Mesothelial cell of epicardium (in vitro differentiated cells): Measurements from ENCODE around the gene CCDC74B. TPM values are rescaled to one million over a fixed set of nuclear protein-coding genes. Genes with fewer than 3 reads are reported as not detected.
"Not testable (repeated sequence)": the region's sequence is repeated elsewhere in the genome, so short reads cannot be mapped to it uniquely, and the experiment has no call there.

ENCODE experiments used
- DNase-seq, 2 experiments: peaks; one replicate each; pipeline ENCODE4 v3.0.0; 2021; ENCODE audit warnings: low spot score in 2 of 2; ENCODE audit not compliant: unreplicated experiment in 2 of 2
- H3K27ac Mint-ChIP-seq: 2 replicates; pipeline ENCODE4 v1.8.0; 2021; ENCODE audit warnings: mixed read lengths
- H3K27me3 Mint-ChIP-seq: 2 replicates; pipeline ENCODE4 v1.8.0; 2021; ENCODE audit warnings: low read depth, mixed read lengths
- H3K36me3 Mint-ChIP-seq: 2 replicates; pipeline ENCODE4 v1.8.0; 2021; ENCODE audit warnings: mixed read lengths
- H3K4me1 Mint-ChIP-seq: 2 replicates; pipeline ENCODE4 v1.8.0; 2021; ENCODE audit warnings: mixed read lengths
- H3K4me3 Mint-ChIP-seq: 2 replicates; pipeline ENCODE4 v1.8.0; 2021; ENCODE audit warnings: mild to moderate bottlenecking, moderate library complexity, mixed read lengths
- H3K9me3 Mint-ChIP-seq: 2 replicates; pipeline ENCODE4 v1.8.0; 2021; ENCODE audit warnings: mixed read lengths
- total RNA-seq: library from RNA; stranded (reverse); gene quantifications from 3 replicates; pipeline ENCODE4 v1.2.1, GENCODE V29; 2021
- TF ChIP-seq, protein P1 (sequence below): fragments of 200-600 bp; sonication (generic); IDR thresholded peaks from one replicate; pipeline ENCODE4 v1.5.0; 2021; ENCODE audit warnings: antibody characterized with exemption; ENCODE audit not compliant: unreplicated experiment

The CCDC74B gene
- 7.1 to 8.9 TPM (median 7.4 TPM) in 3 replicates for total RNA-seq

DNA sequence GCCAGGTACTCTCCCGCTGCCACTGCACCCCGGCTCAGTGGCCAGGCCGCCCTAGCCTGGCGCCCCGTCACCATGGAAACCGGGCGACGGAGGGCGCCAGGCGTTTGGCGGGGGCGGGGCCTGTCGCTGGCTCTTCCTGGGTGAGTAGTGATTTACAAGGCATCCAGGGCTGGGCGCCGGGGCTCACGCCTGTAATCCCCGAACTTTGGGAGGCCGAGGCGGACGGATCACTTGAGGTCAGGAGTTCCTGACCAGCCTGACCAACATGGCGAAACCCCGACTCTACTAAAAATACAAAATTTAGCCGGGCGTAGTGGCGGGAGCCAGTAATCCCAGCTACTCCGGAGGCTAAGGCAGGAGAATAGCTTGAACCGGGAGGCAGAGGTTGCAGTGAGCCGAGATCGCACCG lies at the start of gene CCDC74B:
Gene CCDC74B (minus strand): TSS at position 107 of the 409 bp plus-strand sequence. CDS start 116 bp downstream, outside the sequence.
- not testable (repeated sequence) for H3K9me3 Mint-ChIP-seq, H3K4me1 Mint-ChIP-seq, H3K27me3 Mint-ChIP-seq, H3K36me3 Mint-ChIP-seq
- Mint-ChIP-seq H3K27ac (peak within 1 kb of the TSS; percentile 72), H3K4me3 (peak within 1 kb of the TSS; percentile 78)
- DNase-seq: peak in 1 of 2 experiments; percentile 67

DNA sequence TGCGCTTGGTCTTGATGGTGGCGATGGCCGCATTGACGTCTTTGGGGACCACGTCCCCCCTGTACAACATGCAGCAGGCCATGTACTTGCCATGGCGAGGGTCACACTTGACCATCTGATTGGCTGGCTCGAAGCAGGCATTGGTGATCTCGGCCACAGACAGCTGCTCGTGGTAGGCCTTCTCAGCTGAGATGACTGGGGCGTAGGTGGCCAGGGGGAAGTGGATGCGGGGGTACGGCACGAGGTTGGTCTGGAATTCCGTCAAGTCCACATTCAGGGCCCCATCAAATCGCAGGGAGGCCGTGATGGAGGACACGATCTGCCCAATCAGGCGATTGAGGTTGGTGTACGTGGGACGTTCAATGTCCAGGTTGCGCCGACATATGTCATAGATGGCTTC lies 48.9 kb upstream of the CCDC74B start:
- H3K4me3 Mint-ChIP-seq, H3K36me3 Mint-ChIP-seq, H3K4me1 Mint-ChIP-seq, H3K9me3 Mint-ChIP-seq, DNase-seq, H3K27ac Mint-ChIP-seq, H3K27me3 Mint-ChIP-seq: not testable (repeated sequence)

DNA sequence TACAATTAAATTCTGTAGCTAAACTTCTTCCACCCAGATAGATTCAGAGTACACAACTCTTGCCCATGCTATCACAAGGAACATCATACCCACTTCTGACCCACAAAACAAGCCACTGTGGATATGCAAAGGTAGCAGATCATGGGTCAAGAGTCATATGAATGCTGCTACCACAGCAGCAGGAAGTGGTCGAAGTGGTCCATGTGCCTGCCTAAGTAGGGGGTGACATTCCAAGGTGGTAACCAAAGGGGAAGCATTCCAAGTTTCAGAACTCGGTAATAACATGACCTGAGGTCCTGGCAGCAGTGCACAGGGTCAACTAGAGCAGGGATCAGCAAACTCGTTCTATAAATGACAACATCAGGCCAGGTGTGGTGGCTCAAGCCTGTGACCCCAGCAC lies 47.5 kb upstream of the CCDC74B start:
- not testable (repeated sequence) for H3K27me3 Mint-ChIP-seq, H3K27ac Mint-ChIP-seq, H3K9me3 Mint-ChIP-seq, DNase-seq, H3K4me1 Mint-ChIP-seq, H3K36me3 Mint-ChIP-seq, H3K4me3 Mint-ChIP-seq

DNA sequence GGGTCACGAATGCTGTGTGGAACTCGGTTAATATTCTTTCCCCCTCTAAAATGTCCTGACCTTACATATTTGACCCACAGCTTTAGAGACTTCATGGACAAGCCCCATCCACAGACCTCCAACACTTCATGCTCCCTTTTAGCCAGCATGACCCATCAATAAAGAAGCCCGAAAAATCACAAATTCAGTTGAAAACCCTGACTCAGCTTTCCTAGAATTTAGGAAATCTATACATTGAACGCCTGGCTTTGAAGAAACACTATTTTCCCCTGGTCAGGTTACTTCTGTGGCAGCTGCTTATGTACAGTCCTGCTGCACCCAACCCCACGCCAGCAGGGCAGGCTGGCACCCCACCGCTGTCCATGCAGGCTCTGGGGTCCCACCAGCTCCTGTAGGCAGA lies 46.4 kb upstream of the CCDC74B start:
- not testable (repeated sequence) for H3K36me3 Mint-ChIP-seq, H3K4me3 Mint-ChIP-seq, DNase-seq, H3K9me3 Mint-ChIP-seq, H3K27ac Mint-ChIP-seq, H3K27me3 Mint-ChIP-seq, H3K4me1 Mint-ChIP-seq

DNA sequence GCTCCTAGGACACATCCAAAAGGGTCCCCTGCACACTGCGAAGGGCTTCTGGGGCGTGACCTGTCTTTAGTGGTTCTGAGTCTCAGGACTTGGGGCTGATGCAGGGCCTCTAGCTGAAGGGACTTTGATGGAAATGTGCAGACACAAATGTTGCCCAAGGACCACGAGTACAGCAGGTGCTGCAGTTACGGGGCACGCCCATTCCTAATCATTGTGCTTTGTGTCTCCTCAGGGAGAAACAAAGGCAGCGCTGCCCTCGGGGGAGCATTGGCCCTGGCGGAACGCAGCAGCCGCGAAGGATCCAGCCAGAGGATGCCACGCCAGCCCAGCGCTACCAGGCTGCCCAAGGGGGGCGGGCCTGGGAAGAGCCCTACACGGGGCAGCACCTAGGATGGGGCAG lies 45.3 kb upstream of the CCDC74B start:
- no peaks in the 10 kb centered on the region for H3K4me1 Mint-ChIP-seq
- TF ChIP-seq, protein P1, sequence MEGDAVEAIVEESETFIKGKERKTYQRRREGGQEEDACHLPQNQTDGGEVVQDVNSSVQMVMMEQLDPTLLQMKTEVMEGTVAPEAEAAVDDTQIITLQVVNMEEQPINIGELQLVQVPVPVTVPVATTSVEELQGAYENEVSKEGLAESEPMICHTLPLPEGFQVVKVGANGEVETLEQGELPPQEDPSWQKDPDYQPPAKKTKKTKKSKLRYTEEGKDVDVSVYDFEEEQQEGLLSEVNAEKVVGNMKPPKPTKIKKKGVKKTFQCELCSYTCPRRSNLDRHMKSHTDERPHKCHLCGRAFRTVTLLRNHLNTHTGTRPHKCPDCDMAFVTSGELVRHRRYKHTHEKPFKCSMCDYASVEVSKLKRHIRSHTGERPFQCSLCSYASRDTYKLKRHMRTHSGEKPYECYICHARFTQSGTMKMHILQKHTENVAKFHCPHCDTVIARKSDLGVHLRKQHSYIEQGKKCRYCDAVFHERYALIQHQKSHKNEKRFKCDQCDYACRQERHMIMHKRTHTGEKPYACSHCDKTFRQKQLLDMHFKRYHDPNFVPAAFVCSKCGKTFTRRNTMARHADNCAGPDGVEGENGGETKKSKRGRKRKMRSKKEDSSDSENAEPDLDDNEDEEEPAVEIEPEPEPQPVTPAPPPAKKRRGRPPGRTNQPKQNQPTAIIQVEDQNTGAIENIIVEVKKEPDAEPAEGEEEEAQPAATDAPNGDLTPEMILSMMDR: no peak
- H3K27me3 Mint-ChIP-seq: no peaks in the 10 kb centered on the region
- no peak for DNase-seq
- peaks cover 9% of the 10 kb centered on the region for H3K36me3 Mint-ChIP-seq
- no peak overlapping the region for H3K27ac Mint-ChIP-seq
- no peak overlapping the region for H3K4me3 Mint-ChIP-seq
- no peaks in the 10 kb centered on the region for H3K9me3 Mint-ChIP-seq

DNA sequence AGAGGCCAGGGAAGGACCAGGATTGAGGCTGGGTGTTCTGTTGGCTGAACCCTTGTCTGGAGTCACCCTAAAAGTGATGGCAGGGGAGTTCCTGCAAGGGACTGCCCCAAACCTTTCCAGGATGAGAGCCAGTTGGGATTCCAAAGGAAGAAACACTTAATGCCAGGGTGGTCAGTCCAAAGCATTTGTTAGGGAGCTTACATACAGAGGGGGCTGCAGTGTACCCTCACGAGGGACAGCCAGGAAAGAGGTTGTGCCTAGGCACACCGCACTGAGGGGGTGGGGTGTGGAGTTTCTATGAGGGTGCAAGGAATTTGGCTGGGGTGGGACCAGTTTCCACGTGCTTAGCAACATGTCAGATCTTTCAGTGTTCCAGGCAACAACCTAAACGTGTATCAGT lies 44.0 kb upstream of the CCDC74B start:
- H3K9me3 Mint-ChIP-seq, H3K27ac Mint-ChIP-seq, H3K36me3 Mint-ChIP-seq, H3K4me1 Mint-ChIP-seq, H3K4me3 Mint-ChIP-seq, DNase-seq, H3K27me3 Mint-ChIP-seq: not testable (repeated sequence)

DNA sequence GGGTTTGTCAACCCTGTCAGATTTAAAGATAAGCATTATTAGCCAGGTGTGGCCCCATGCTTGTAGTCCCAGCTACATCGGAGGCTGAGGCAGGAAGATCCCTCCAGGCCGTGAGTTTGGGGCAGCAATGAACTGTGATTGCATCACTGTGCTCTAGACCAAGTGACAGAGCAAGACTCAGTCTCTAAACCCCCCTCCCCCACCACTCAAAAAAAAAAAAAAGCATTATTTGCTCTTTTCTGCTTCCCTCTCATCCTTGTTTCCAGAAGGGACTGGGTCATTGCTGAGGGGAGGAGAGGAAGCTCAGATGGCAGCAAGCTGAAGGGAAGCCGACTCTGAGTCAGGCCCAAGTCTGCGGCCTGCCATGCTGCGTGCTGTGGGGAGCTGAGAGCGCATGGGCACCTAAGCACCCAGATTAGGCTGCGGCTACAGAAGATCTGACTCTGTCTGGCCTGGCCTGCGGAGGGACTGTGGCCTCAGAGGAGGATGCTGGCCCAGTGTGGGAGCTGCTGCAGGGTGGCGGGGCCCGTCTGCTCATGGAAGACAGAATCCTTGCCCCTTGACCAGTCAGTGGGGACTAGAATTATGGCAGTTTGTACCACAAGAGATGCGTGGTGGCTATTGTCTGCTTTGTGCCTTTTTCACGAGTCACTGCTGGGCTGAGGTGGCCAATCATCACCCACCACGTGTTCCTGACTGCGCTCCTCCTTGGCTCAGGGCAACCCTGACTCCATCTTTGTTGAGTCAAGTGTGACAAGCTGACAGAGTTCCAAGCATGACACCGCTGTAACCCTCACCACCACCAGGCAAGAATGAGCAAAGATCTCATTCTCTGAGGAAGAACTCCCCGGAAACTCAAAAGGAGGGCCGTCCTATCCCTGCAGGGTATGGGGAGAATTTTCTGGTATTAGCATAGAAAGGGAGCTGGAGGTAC lies 43.2 kb upstream of the CCDC74B start:
- not testable (repeated sequence) for H3K27ac Mint-ChIP-seq, H3K4me3 Mint-ChIP-seq

DNA sequence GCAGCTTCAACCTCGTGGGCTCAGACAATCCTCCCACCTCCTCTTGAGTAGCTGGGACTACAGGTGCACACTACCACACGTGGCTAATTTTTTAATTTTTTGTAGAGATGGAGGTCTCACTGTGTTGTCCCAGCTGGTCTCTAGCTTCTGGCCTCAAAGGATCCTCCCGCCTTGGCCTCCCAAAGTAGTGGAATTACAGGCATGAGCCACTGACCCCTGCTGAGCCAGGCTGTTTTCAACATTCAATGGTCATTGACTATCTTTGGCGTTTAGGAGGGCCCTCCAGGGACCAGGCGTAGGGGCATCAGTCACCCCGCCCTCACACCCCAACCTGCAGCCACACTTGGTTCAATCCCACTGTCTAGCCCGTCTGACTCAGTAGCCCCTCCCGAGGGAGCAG lies 42.4 kb upstream of the CCDC74B start:
- no peak overlapping the region for H3K27ac Mint-ChIP-seq
- DNase-seq: no peak
- H3K4me1 Mint-ChIP-seq: peaks cover 13% of the 10 kb centered on the region
- no peaks in the 10 kb centered on the region for H3K9me3 Mint-ChIP-seq
- H3K36me3 Mint-ChIP-seq: peaks cover 9% of the 10 kb centered on the region
- no peaks in the 10 kb centered on the region for H3K27me3 Mint-ChIP-seq
- TF ChIP-seq, protein P1: no peak
- no peak overlapping the region for H3K4me3 Mint-ChIP-seq

More for the DNA sequence above, 43.2 kb upstream of the CCDC74B start:
- H3K27me3 Mint-ChIP-seq, H3K36me3 Mint-ChIP-seq, H3K4me1 Mint-ChIP-seq, DNase-seq, H3K9me3 Mint-ChIP-seq: not testable (repeated sequence)
